ENCODE results near the gene FABP7. TPM values are rescaled to one million over a fixed set of nuclear protein-coding genes. Genes with fewer than 3 reads are reported as not detected.

FABP7 gene
- total and polyA plus RNA-seq, 2 of the 13 experiments (the other 11 are each of a cell fraction or from before 2014, with no cell fraction given), result not detected

DNA sequence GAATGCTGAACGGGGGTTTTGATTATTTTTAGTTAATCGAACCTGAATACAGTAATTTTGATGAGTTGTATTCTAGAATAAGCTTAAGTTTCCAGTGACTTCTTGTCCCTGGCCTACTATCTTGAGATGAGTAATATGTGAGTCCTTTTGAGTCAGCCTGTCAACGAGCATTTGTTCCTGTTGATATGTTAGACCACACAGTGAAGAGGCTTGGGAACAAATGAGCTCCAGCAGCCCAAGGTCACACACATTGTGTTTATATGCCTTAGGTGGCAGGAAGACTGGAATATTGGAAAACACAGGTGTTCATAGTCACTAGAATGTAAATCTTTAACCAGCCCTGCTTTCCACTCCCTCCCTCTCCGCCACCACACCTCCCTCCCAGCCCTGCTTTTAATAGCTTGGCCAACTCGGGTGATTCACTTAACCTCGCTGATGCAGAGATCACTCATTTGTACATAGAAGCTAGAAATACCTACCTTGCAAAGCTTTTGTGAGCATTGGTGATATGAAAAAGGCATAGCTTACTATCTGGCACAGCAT, 18.7 kb downstream of the FABP7 start (continued):
- TF ChIP-seq, protein P1, sequence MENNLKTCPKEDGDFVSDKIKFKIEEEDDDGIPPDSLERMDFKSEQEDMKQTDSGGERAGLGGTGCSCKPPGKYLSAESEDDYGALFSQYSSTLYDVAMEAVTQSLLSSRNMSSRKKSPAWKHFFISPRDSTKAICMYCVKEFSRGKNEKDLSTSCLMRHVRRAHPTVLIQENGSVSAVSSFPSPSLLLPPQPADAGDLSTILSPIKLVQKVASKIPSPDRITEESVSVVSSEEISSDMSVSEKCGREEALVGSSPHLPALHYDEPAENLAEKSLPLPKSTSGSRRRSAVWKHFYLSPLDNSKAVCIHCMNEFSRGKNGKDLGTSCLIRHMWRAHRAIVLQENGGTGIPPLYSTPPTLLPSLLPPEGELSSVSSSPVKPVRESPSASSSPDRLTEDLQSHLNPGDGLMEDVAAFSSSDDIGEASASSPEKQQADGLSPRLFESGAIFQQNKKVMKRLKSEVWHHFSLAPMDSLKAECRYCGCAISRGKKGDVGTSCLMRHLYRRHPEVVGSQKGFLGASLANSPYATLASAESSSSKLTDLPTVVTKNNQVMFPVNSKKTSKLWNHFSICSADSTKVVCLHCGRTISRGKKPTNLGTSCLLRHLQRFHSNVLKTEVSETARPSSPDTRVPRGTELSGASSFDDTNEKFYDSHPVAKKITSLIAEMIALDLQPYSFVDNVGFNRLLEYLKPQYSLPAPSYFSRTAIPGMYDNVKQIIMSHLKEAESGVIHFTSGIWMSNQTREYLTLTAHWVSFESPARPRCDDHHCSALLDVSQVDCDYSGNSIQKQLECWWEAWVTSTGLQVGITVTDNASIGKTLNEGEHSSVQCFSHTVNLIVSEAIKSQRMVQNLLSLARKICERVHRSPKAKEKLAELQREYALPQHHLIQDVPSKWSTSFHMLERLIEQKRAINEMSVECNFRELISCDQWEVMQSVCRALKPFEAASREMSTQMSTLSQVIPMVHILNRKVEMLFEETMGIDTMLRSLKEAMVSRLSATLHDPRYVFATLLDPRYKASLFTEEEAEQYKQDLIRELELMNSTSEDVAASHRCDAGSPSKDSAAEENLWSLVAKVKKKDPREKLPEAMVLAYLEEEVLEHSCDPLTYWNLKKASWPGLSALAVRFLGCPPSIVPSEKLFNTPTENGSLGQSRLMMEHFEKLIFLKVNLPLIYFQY (CRISPR knock-in tag; IDR thresholded peaks at IDR 0.05; ENCODE audit: borderline replicate concordance), result no peak; the same call in 1 of the 2 replicates
- TF ChIP-seq SIX4 (CRISPR knock-in tag; IDR thresholded peaks at IDR 0.05), result 0 out of 2 replicates have a peak, but pooled peaks have one; percentile 49
- no peak for TF ChIP-seq PHF8 (CRISPR knock-in tag; IDR thresholded peaks at IDR 0.05)
- TF ChIP-seq RFX1 (IDR thresholded peaks at IDR 0.05), result no peak
- TF ChIP-seq TBL1XR1 (IDR thresholded peaks at IDR 0.05; ENCODE audit: borderline replicate concordance, low read length, partially characterized antibody), result no peak
- TF ChIP-seq MED8 (CRISPR knock-in tag; IDR thresholded peaks at IDR 0.05; ENCODE audit: insufficient replicate concordance), result no peak
- peak; percentile 64; the same call in 1 of the 2 replicates for TF ChIP-seq HOXD1 (CRISPR knock-in tag; IDR thresholded peaks at IDR 0.05)
- TF ChIP-seq MLLT10 (CRISPR knock-in tag; IDR thresholded peaks at IDR 0.05), result no peak
- TF ChIP-seq, protein P2, sequence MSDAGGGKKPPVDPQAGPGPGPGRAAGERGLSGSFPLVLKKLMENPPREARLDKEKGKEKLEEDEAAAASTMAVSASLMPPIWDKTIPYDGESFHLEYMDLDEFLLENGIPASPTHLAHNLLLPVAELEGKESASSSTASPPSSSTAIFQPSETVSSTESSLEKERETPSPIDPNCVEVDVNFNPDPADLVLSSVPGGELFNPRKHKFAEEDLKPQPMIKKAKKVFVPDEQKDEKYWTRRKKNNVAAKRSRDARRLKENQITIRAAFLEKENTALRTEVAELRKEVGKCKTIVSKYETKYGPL (CRISPR knock-in tag; IDR thresholded peaks at IDR 0.05), result no peak
- no peak; the same call in 1 of the 2 replicates for TF ChIP-seq ZNF674 (CRISPR knock-in tag; IDR thresholded peaks at IDR 0.05; ENCODE audit: low read depth)
- no peak for TF ChIP-seq CC2D1A (CRISPR knock-in tag; IDR thresholded peaks at IDR 0.05)
- TF ChIP-seq ZSCAN22 (CRISPR knock-in tag; IDR thresholded peaks at IDR 0.05), result no peak
- TF ChIP-seq TP53 (CRISPR knock-in tag; conservative IDR thresholded peaks at IDR 0.05), result no peak
- TF ChIP-seq RBFOX2 (IDR thresholded peaks at IDR 0.05; ENCODE audit: low read depth, low read length), result no peak
- peak; percentile 94 for TF ChIP-seq SAP130 (CRISPR knock-in tag; IDR thresholded peaks at IDR 0.05; ENCODE audit: low read depth)
- TF ChIP-seq, protein P3, sequence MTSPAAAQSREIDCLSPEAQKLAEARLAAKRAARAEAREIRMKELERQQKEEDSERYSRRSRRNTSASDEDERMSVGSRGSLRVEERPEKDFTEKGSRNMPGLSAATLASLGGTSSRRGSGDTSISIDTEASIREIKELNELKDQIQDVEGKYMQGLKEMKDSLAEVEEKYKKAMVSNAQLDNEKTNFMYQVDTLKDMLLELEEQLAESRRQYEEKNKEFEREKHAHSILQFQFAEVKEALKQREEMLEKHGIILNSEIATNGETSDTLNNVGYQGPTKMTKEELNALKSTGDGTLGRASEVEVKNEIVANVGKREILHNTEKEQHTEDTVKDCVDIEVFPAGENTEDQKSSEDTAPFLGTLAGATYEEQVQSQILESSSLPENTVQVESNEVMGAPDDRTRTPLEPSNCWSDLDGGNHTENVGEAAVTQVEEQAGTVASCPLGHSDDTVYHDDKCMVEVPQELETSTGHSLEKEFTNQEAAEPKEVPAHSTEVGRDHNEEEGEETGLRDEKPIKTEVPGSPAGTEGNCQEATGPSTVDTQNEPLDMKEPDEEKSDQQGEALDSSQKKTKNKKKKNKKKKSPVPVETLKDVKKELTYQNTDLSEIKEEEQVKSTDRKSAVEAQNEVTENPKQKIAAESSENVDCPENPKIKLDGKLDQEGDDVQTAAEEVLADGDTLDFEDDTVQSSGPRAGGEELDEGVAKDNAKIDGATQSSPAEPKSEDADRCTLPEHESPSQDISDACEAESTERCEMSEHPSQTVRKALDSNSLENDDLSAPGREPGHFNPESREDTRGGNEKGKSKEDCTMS (CRISPR knock-in tag; conservative IDR thresholded peaks at IDR 0.05), result no peak
- TF ChIP-seq RXRA (CRISPR knock-in tag; IDR thresholded peaks at IDR 0.05), result peak; percentile 27; the same call in 1 of the 2 replicates
- TF ChIP-seq ZSCAN30 (CRISPR knock-in tag; IDR thresholded peaks at IDR 0.05), result no peak
- TF ChIP-seq ZNF10 (CRISPR knock-in tag; IDR thresholded peaks at IDR 0.05; ENCODE audit: borderline replicate concordance, low read depth), result no peak
- TF ChIP-seq, protein P4, sequence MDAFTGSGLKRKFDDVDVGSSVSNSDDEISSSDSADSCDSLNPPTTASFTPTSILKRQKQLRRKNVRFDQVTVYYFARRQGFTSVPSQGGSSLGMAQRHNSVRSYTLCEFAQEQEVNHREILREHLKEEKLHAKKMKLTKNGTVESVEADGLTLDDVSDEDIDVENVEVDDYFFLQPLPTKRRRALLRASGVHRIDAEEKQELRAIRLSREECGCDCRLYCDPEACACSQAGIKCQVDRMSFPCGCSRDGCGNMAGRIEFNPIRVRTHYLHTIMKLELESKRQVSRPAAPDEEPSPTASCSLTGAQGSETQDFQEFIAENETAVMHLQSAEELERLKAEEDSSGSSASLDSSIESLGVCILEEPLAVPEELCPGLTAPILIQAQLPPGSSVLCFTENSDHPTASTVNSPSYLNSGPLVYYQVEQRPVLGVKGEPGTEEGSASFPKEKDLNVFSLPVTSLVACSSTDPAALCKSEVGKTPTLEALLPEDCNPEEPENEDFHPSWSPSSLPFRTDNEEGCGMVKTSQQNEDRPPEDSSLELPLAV (CRISPR knock-in tag; conservative IDR thresholded peaks at IDR 0.05; ENCODE audit: low read depth), result no peak
- no peak; the same call in 1 of the 2 replicates for TF ChIP-seq TGIF2 (CRISPR knock-in tag; IDR thresholded peaks at IDR 0.05)
- no peak for TF ChIP-seq HES4 (CRISPR knock-in tag; IDR thresholded peaks at IDR 0.05; ENCODE audit: borderline replicate concordance)
- TF ChIP-seq SALL1 (CRISPR knock-in tag; IDR thresholded peaks at IDR 0.05), result peak; percentile 97
- no peak for TF ChIP-seq ZFP36 (IDR thresholded peaks at IDR 0.05; ENCODE audit: borderline replicate concordance, low read depth, low read length, partially characterized antibody)
